GM21528 (cell line): ENCODE measurements around the gene TNPO2.
"Not testable (repeated sequence)": the region's sequence is repeated elsewhere in the genome, so short reads cannot be mapped to it uniquely, and the experiment has no call there.

Experiments used
- ATAC-seq: cut with Tn5 transposase; IDR thresholded peaks from one replicate; pipeline ENCODE4 v1.9.1; 2021; ENCODE audit warnings: mild to moderate bottlenecking, moderate library complexity; ENCODE audit not compliant: unreplicated experiment, low FRiP score

Gene TNPO2

DNA sequence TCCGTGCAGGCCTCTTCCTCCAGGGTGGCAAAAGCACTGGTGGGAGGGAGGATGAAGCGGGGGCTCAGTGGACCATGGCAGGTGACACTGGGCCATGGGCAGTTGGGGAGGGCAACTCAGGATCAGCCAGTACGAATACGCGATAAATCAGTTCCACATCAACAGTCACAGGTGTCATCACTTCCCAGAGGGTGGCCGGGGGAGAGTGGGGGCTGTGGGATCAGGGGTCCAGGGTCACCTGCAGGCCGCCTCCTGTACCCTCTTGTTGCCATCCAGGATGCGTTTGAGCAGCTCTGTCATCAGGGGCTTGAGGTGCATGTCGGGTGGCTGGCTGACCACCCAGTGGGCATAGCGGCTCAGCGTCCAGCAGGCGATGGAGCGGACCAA is 17.4 kb downstream of the TNPO2 start:
- ATAC-seq, result no peak

DNA sequence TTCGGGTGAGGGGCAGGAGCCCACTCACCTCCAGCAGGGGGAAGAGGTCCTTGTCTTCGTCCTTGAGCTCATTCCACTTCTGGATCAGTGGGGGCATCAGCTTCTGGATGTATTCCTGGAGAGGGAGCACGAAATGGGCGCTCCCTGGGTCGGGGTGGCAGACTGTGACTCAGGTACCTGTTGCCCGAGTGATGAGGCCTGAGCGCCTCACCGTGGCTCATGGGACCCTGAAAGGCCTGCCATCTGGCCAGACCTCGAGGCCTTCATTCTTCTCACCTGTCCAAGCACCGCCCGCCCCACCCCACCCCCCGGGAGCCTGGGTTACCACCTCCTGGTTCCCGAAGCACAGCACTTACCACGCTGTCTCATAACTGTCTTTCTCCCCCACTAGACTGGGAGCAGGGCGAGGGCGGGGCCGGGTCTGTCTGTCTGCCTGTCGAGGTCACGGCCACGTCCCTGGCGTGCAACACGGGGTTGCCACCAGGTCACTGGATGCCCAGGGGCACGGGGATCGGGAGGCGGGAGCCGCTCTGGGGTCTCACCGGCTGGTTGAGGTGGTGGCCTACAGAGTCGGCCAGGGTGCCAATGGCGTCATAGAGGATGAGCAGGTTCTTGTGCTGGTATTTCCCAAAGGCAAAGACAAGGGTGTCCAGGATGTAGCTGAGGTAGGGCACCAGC is 17.9 kb downstream of the TNPO2 start:
- ATAC-seq, result no peak

DNA sequence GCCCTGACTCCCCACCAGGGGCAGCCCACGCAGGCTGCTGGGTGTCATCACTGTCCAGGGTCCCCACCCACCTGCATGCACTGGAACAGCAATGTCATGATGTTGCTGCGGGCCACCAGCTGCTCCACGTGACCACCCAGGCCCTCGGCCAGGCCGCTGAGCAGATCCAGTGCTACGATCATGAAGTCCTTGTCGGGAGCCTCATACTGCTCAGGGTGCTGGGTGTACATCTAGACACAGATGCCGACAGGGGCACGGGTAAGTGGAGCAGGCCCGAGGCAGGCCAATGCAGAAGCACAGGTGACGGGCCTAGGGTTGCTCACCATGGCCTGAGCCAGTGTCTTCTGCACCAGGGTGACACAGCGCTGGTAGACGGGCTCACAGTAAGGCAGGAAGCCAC is 18.6 kb downstream of the TNPO2 start:
- ATAC-seq, result no peak

DNA sequence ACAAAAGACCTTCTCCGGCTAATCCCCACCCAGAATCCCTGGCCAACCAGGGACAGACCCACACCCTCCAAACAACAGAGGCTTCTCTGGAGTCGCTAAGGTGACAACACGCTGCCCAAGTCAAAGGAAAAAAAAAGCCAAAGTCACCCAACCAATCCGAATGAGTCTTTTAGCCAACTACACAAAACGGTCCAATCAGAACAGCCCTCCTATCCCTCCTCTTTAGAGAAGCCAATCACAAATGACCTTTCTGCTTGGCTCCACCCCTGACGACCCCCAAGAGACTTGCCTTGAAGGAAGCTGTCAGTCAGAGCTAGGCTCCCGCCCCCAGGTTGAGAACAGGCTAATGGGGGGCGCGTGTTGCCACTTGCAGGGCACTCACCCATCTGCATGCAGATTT is 20.7 kb downstream of the TNPO2 start:
- no peak for ATAC-seq

DNA sequence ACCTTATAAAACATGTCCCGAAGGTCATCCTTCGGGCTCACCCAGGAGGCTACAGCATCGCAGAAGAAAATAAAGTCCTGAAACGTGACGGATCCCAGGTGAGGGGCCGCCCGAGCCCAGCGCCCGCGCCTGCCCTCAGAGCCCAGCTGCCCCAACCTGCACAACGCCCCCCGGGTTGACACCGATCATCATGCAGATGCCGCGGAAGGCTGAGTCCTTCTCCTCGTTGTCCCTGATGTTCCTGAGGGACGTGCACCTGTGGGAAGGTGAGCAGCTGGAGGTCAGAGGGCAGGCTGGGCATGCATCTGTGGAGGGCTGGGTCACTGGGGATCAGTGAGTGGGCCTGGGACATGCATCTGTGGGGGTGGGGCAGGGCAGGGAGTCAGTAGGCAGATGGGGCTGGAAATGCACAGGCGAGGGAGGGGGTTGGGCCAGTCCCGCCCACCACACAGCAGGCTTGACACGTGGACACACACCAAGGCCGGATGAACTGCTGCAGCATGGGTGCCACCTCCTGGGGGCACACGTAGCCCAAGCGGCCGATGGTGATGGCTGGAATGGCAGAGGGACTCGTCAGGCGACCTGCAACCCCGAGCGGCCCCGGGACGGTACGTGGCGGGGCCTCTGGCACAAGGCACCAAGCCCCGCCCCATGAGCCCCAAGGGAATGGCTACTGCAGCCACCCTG is 22.0 kb downstream of the TNPO2 start:
- no peak for ATAC-seq

DNA sequence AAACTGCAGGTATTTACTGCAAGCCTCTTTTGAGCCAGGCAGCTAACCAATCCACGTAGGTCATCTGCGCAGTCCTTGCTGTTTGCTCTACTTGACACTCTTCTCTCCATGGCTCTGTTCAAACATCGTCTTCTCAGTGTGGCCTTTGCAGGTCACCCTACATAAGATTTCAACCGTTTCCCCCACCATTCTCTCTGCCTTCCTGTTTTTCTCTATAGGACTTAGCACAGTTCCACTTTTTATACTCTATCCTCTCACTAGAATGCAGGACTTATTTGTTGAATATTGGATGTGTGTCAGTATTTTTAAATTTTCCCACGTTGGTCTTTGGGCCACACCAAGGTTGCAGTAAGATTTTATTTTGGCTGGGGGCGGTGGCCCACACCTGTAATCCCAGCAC is 25.6 kb downstream of the TNPO2 start:
- ATAC-seq, result no peak

DNA sequence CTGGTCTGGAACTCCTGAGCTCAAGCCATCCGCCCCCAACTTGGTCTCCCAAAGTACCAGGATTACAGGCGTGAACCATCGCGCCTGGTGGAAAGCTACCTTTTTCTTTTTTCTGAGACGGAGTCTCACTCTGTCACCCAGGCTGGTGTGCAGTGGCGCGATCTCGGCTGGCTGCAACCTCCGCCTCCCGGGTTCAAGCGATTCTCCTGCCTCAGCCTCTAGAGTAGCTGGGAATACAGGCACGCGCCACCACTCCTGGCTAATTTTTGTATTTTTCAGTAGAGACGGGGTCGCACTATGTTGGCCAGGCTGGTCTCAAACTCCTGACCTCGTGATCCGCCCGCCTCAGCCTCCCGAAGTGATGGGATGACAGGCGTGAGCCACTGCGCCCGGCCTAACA is 26.3 kb downstream of the TNPO2 start:
- ATAC-seq, result not testable (repeated sequence)

GRCh38 chr19:12696366-12697335 is 27.1 kb downstream of the TNPO2 start, which contains the start of gene FBXW9:
Gene FBXW9 (minus strand): TSS chr19:12696631. CDS start chr19:12696581, 50 bp downstream.
- peak; percentile 61 for ATAC-seq

GRCh38 chr19:12695997-12696365 is 27.8 kb downstream of the TNPO2 start:
- peak; percentile 22 for ATAC-seq

DNA sequence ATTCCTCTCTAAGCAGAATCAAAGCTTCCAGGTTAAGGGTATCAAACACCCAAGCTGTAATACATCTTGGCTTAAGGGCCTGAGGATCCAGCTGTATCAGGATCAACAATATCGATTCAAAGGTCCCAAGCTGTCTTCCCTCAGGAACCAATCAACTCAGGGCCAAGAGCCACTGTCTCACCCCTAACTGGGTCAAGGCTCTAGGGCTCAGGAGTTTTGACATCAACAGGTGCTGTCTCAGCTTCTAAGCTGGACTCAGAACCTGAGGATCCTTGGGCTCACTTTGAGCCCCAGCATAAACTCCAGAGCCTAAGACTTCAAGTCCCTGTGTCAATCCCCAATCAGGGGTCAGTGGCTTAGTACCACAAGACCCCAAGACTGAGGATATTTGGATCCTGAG is 28.2 kb downstream of the TNPO2 start:
- peak; percentile 8 for ATAC-seq

GRCh38 chr19:12695096-12695495 is 28.6 kb downstream of the TNPO2 start:
- ATAC-seq, result no peak

DNA sequence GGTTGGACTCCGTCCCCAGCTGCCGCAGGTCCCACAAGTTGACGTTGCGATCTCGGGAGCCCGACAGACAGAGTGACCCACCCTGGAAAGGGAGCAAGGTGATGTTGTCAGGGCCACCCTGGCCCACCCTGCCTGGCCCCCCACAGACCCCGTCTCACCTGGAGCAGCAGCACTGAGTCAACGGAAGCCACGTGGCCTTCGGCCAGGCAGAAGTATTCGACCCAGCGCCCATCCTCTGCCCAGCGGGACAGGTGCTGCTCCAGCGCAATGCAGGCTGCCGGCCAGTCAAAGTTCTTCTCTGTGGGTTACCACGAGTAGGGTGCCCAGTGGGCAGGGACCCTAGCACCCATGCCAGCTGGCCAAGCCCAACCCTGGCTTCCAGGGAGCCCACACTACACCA is 29.1 kb downstream of the TNPO2 start:
- no peak for ATAC-seq

DNA sequence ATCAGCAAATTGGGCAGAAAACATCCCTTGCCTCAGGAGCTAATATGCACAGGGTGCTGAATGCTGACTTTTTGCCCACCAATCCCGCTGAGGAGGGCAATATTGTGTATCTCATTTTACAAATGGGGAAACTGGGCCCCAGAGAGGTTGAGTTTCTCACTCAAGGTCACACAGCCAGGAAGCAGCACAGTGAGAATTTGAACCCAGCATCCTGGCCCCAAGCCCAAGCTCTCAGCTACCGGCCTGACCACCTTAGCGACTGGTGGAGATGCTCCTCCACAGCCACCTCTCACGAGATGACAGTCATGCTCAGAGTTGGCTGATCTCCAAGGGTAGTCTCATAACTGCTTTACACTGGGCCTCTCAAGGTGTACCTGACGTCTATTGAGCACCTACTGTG is 30.8 kb downstream of the TNPO2 start:
- no peak for ATAC-seq

- no peak for ATAC-seq
Measured at GRCh38 chr19:12689581-12690216, 34.0 kb downstream of the TNPO2 start.

- no peak for ATAC-seq
Measured at GRCh38 chr19:12689012-12689411, 34.7 kb downstream of the TNPO2 start.

- no peak for ATAC-seq
Measured at GRCh38 chr19:12687496-12688196, 36.1 kb downstream of the TNPO2 start, which contains the start of gene GNG14. Gene GNG14 (plus strand): TSS chr19:12687998. CDS start chr19:12688049, 51 bp downstream.

DNA sequence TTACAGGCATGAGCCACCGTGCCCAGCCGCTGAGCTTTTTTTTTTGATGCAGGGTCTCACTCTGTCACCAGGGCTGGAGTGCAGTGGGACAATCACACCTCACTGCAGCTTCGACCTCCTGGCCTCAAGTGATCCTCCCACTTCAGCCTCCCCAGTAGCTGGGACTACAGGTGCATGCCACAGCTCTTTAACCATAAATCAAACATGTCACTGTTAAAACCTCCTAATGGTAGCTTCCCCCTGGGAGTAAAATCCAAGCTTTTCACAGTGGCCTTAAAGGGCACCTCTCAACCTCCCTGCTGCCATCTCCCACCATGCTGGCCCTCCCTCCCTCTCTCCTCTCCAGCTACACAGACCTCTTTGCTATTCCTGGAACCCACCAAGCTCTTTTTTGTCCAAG is 37.9 kb downstream of the TNPO2 start:
- no peak for ATAC-seq

DNA sequence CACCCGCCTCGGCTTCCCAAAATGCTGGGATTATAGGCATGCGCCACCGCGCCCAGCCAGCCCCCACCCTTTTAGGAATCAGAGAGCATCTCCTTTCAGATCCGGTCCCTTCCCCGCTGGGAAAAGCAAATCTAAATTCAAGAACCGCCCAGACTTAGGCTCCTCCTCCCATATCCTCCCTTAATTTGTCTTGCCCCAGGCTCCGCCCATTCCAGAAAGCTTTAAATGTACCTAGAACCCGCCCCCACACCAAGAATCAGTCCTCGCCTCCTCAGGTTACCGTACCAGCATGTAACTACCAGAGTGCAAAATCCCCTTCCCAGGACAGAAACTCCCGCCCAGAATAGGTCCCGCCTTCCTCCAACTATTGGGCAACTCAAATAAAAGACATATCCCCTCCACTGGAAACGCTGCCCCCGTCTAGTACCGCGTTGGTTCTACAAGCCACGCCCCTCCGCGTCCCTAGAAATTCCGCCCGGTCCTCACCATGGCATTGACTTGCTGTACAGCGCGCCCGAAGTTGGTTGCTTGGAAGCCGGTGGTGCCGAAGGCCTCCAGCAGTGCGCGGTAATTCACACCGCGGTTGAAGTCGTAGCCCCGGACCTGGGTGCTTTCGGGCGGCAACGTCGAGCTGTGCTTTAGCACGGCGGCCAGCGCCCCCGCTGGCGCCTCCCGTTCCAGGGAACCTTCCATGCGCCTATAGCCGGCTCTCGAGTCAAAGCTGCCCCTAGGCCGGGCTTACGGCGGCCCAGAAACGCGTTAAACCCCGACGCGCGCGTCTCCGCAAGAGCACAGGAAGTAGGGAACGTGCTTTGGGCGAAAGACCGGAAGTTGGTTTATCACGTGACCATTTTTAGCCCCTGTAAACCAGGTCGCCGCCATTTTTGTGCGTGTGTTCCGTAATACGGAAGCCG is 42.4 kb downstream of the TNPO2 start, which contains the start of gene DHPS:
Gene DHPS, minus strand, starts transcription at position 807 of the 914 bp plus-strand sequence. Its CDS starts 114 bp downstream, at position 693.
- peak; percentile 56 for ATAC-seq

DNA sequence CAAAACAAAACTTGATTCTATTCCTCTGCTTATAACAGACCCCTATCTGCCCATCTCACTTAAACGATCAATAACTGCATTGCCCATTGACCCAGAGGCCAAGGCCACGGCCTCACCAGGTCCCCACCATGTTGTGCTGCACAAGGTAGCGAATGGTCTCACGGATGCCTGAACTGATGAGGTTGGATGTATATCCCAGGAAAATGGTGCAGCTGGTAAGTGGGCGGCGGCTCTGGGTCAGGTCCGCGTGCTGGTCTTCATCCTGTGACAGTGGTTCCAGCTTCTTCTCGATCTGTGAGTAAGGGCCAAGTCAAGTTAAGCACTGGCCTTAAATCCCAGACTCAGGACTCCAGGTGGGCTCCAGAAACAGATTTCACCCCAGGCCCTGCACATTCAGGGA is 43.7 kb downstream of the TNPO2 start:
- ATAC-seq, result no peak
